Keratinocyte (primary cell): Measurements from ENCODE around the gene ANO10.
"Not testable (repeated sequence)": the region's sequence is repeated elsewhere in the genome, so short reads cannot be mapped to it uniquely, and the experiment has no call there.

Experiments used
- CTCF ChIP-seq, 3 experiments: IDR thresholded peaks in 1 of 3; conservative IDR thresholded peaks in 1 of 3; optimal IDR thresholded peaks in 1 of 3; 2 replicates in 2 of 3; 3 replicates in 1 of 3; pipeline versions ENCODE3 to v1.5.1; 2011; ENCODE audit warnings: low read length in 3 of 3, mild to moderate bottlenecking in 3 of 3, moderate library complexity in 2 of 3, control low read depth in 1 of 3, inconsistent platforms in 1 of 3; ENCODE audit not compliant: insufficient read depth in 2 of 3; ENCODE audit errors: extremely low read depth in 1 of 3
- EZH2 ChIP-seq: IDR thresholded peaks from one replicate; pipeline ENCODE4 v1.6.1; 2012; ENCODE audit warnings: inconsistent platforms, mild to moderate bottlenecking, low read length, moderate library complexity

DNA sequence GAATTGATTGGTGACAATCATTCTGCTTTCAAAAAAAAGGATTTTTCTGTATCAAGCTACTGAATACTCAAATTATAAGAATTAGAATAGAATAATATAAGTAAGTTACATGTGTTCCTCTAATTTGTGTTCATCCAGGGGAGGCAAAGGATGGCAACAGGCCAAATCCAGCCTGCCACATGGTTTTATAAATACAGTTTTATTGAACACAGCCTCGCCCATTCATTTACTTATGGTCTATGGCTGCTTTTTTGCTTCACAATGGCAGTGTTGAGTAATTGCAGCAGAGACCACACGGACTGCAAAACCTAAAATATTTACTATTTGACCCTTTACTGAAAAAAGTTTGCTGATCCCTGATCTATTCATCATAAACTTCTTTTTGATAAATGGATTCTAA, 21.9 kb downstream of the ANO10 start:
- TF ChIP-seq CTCF (optimal IDR thresholded peaks at IDR 0.05 in 1 of 3, IDR thresholded peaks at IDR 0.05 in 1 of 3, conservative IDR thresholded peaks at IDR 0.05 in 1 of 3; ENCODE audit: extremely low read depth in 1 of 3, insufficient read depth in 2 of 3, low read length in 3 of 3); EZH2: not testable (repeated sequence)
